GM23338 (cell line): ENCODE results near the gene OR2H1. TPM values are rescaled to one million over a fixed set of nuclear protein-coding genes. Genes with fewer than 3 reads are reported as not detected.

Source experiments
- ATAC-seq: fragments of 200-7000 bp; cut with Tn5 transposase; 3 replicates; pipeline ENCODE4 v1.9.1; 2020
- DNase-seq: peaks from one replicate; pipeline ENCODE4 v3.0.0-alpha.2; 2015; ENCODE audit warnings: low spot score
- H2AFZ ChIP-seq: fragments of 200-600 bp; sonication (generic); 2 replicates; pipeline ENCODE4 v1.8.0; 2016; ENCODE audit warnings: antibody characterized with exemption, mild to moderate bottlenecking, moderate library complexity
- H3F3A ChIP-seq: fragments of 200-600 bp; sonication (generic); replicated peaks from 2 replicates; pipeline ENCODE4 v1.8.0; 2017; ENCODE audit warnings: antibody characterized with exemption, mixed run types, low read depth
- H3K27ac ChIP-seq: fragments of 200-600 bp; sonication (generic); 2 replicates; pipeline ENCODE4 v1.6.1; 2016; ENCODE audit warnings: low read depth
- H3K27me3 ChIP-seq: fragments of 200-600 bp; sonication (generic); 2 replicates; pipeline ENCODE4 v1.8.0; 2016; ENCODE audit warnings: mild to moderate bottlenecking, mixed run types, moderate library complexity; ENCODE audit not compliant: insufficient read depth
- H3K36me3 ChIP-seq: fragments of 200-600 bp; sonication (generic); 2 replicates; pipeline ENCODE4 v1.8.0; 2016; ENCODE audit warnings: mild to moderate bottlenecking; ENCODE audit not compliant: insufficient read depth
- H3K4me1 ChIP-seq: fragments of 200-600 bp; sonication (generic); 2 replicates; pipeline ENCODE4 v1.8.0; 2016; ENCODE audit warnings: mild to moderate bottlenecking, moderate library complexity; ENCODE audit not compliant: insufficient read depth
- H3K4me2 ChIP-seq: fragments of 200-600 bp; sonication (generic); 2 replicates; pipeline ENCODE4 v1.7.1; 2017; ENCODE audit warnings: mixed run types
- H3K4me3 ChIP-seq: fragments of 200-600 bp; sonication (generic); 2 replicates; pipeline ENCODE4 v1.6.1; 2016; ENCODE audit warnings: mixed run types
- H3K79me2 ChIP-seq: fragments of 200-600 bp; sonication (generic); replicated peaks from 2 replicates; pipeline ENCODE4 v1.8.0; 2017; ENCODE audit warnings: mild to moderate bottlenecking; ENCODE audit not compliant: insufficient read depth
- H3K9me2 ChIP-seq: fragments of 200-600 bp; sonication (generic); 2 replicates; pipeline ENCODE4 v1.8.0; 2017; ENCODE audit not compliant: insufficient read depth
- H4K20me1 ChIP-seq: fragments of 200-600 bp; sonication (generic); replicated peaks from 2 replicates; pipeline ENCODE4 v1.8.0; 2017; ENCODE audit warnings: mild to moderate bottlenecking; ENCODE audit not compliant: insufficient read depth
- H3K27ac Mint-ChIP-seq: 2 replicates; pipeline ENCODE4 v1.8.0; 2020; ENCODE audit warnings: inconsistent platforms, mild to moderate bottlenecking, moderate library complexity, mixed read lengths
- H3K27me3 Mint-ChIP-seq: 3 replicates; pipeline ENCODE4 v1.8.0; 2022; ENCODE audit warnings: low read depth, mild to moderate bottlenecking, moderate library complexity, mixed read lengths, inconsistent platforms; ENCODE audit not compliant: insufficient read depth, poor library complexity
- H3K36me3 Mint-ChIP-seq: 3 replicates; pipeline ENCODE4 v1.8.0; 2021; ENCODE audit warnings: low read depth, mild to moderate bottlenecking, inconsistent platforms, moderate library complexity, mixed read lengths
- H3K4me1 Mint-ChIP-seq: 3 replicates; pipeline ENCODE4 v1.8.0; 2020; ENCODE audit warnings: mild to moderate bottlenecking, inconsistent platforms, mixed read lengths
- H3K4me3 Mint-ChIP-seq: 3 replicates; pipeline ENCODE4 v1.8.0; 2021; ENCODE audit warnings: moderate library complexity, mild to moderate bottlenecking, inconsistent platforms, mixed read lengths
- H3K9me3 Mint-ChIP-seq: 3 replicates; pipeline ENCODE4 v1.8.0; 2020; ENCODE audit warnings: moderate library complexity, mild to moderate bottlenecking, inconsistent platforms, mixed read lengths
- CREB1 ChIP-seq: fragments of 250-450 bp; sonication (Bioruptor Pico); IDR thresholded peaks from 2 replicates; pipeline ENCODE4 v1.5.0; 2020; ENCODE audit warnings: low read depth, mild to moderate bottlenecking, moderate library complexity
- CTCF ChIP-seq, 2 experiments: fragments of 200-600 bp in 1 of 2; sonication (generic) in 1 of 2; conservative IDR thresholded peaks; 2 replicates each; pipeline versions ENCODE4 v1.5.1 to v1.6.1; 2016 to 2017; ENCODE audit warnings: antibody characterized with exemption in 2 of 2, low read depth in 2 of 2, mild to moderate bottlenecking in 2 of 2, moderate library complexity in 1 of 2
- EZH2 ChIP-seq: fragments of 200-600 bp; sonication (generic); IDR thresholded peaks from one replicate; pipeline ENCODE4 v1.8.0; 2017; ENCODE audit warnings: antibody characterized with exemption, mild to moderate bottlenecking, low read depth; ENCODE audit not compliant: unreplicated experiment
- EZH2phosphoT487 ChIP-seq: fragments of 200-600 bp; sonication (generic); IDR thresholded peaks from one replicate; pipeline ENCODE4 v1.8.1; 2018; ENCODE audit warnings: antibody characterized with exemption; ENCODE audit not compliant: unreplicated experiment
- JUNB ChIP-seq: IDR thresholded peaks from one replicate; pipeline ENCODE4 v1.6.1; 2016; ENCODE audit warnings: antibody characterized with exemption; ENCODE audit not compliant: unreplicated experiment
- NANOG ChIP-seq: IDR thresholded peaks from 2 replicates; pipeline ENCODE4 v1.6.1; 2016; ENCODE audit warnings: antibody characterized with exemption, borderline replicate concordance
- POLR2AphosphoS5 ChIP-seq: IDR thresholded peaks from 2 replicates; pipeline ENCODE4 v1.6.1; 2016; ENCODE audit warnings: antibody characterized with exemption, low read depth
- REST ChIP-seq: IDR thresholded peaks from one replicate; pipeline ENCODE4 v1.6.1; 2018; ENCODE audit warnings: antibody characterized with exemption; ENCODE audit not compliant: unreplicated experiment
- ZNF462 ChIP-seq: fragments of 250-450 bp; sonication (Bioruptor Pico); IDR thresholded peaks from 2 replicates; pipeline ENCODE4 v1.5.0; 2020; ENCODE audit warnings: mild to moderate bottlenecking, moderate library complexity
- polyA plus RNA-seq: library from polyadenylated mRNA; unstranded; fragments of >200 nt; fragmentation: Nextera tagmentation; extraction: Ambion mirVana; gene quantifications from 2 replicates; pipeline ENCODE4 v1.2.1, GENCODE V29; 2016
- total RNA-seq: library from RNA; depleted of rRNA; stranded (reverse); fragments of >200 nt; shearing (Covaris generic); gene quantifications from 2 replicates; pipeline ENCODE4 v1.2.3, GENCODE V29; 2014
- TF ChIP-seq, protein P1 (sequence below): IDR thresholded peaks from 2 replicates; pipeline ENCODE4 v1.6.1; 2016; ENCODE audit warnings: antibody characterized with exemption

The OR2H1 gene
- total and polyA plus RNA-seq, 2 experiments from 2014 or later = not detected

DNA sequence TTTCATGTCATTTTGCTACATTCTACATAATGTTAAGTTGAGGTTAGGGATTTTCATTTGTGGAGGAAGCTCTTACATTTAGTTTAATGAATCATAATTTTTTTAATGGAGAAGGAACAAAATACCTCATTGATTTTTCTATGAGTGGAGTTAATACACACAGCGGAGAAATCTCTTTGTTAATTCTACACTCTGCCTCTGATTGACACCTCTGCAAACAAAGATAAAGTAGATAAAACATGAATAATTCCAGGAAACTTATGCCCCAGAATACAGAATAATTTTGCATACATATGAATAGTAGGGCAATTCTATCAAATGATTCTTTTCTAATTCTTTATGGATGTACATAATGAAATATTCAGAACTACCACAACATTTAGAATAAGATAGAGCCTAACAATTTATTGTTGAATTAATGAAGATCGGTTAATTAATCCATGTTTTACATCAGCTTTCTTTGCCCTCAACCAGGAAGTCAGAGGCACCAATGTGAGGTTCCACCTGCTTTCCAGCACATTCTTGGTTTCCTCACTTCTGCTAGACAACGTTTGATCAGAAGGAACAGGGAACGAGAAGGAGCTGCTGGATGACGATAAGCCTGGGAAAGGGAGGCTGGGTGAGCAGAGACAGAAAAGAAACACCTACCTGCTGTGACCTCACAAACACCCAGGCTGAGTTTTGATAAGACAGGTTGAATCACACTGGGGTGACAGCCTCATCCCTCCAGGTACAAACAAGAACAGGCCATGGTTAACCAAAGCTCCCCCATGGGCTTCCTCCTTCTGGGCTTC lies 4.3 kb downstream of the OR2H1 start:
- no peak for ATAC-seq
- no peak for DNase-seq

More for the DNA sequence above, 4.3 kb downstream of the OR2H1 start:
- no peak overlapping the region for H3K4me2 ChIP-seq
- no peak overlapping the region for H3K4me3 ChIP-seq
- peaks cover 19% of the 10 kb centered on the region for H3K9me2 ChIP-seq
- no peaks in the 10 kb centered on the region for H3F3A ChIP-seq
- Mint-ChIP-seq H3K9me3 (no peaks in the 10 kb centered on the region), H3K27me3 (peaks cover 2% of the 10 kb centered on the region), H3K27ac (no peak overlapping the region), H3K4me1 (0 out of 3 replicates have a peak, but pooled peaks cover 2% of the 10 kb centered on the region), H3K36me3 (no peaks in the 10 kb centered on the region), H3K4me3 (no peak overlapping the region)
- no peaks in the 10 kb centered on the region for H4K20me1 ChIP-seq
- H3K27ac ChIP-seq = no peak overlapping the region
- TF ChIP-seq, protein P1, sequence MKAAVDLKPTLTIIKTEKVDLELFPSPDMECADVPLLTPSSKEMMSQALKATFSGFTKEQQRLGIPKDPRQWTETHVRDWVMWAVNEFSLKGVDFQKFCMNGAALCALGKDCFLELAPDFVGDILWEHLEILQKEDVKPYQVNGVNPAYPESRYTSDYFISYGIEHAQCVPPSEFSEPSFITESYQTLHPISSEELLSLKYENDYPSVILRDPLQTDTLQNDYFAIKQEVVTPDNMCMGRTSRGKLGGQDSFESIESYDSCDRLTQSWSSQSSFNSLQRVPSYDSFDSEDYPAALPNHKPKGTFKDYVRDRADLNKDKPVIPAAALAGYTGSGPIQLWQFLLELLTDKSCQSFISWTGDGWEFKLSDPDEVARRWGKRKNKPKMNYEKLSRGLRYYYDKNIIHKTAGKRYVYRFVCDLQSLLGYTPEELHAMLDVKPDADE = no peak
- no peak for TF ChIP-seq CTCF (conservative IDR thresholded peaks at IDR 0.05; ENCODE audit: low read depth in 2 of 2)
- no peak for TF ChIP-seq JUNB
- no peak for TF ChIP-seq ZNF462 (CRISPR knock-in tag)
- no peak for TF ChIP-seq EZH2phosphoT487
- no peak for TF ChIP-seq EZH2
- no peak for TF ChIP-seq CREB1 (CRISPR knock-in tag)
- no peak for TF ChIP-seq NANOG
- no peak for TF ChIP-seq POLR2AphosphoS5
- no peak for TF ChIP-seq REST
- no peak overlapping the region for H2AFZ ChIP-seq
- H3K4me1 ChIP-seq = no peaks in the 10 kb centered on the region
- no peaks in the 10 kb centered on the region for H3K36me3 ChIP-seq
- no peaks in the 10 kb centered on the region for H3K27me3 ChIP-seq
- no peaks in the 10 kb centered on the region for H3K79me2 ChIP-seq
